AG04450 (cell line): ENCODE measurements around the gene IFNGR1. TPM values are rescaled to one million over a fixed set of nuclear protein-coding genes. Genes with fewer than 3 reads are reported as not detected.
A peak's percentile ranks its signal among the peaks of the same experiment; 100 is the strongest.

Experiments used
- CTCF ChIA-PET: fragments of 300-600, 350-600 bp; formaldehyde crosslinking; extraction: SDS; loops from one replicate; lab custom pipeline; 2022; ENCODE audit warnings: antibody characterized with exemption, inconsistent platforms; lab: Charles Lee
- POLR2A ChIA-PET: fragments of 350-600 bp; formaldehyde crosslinking; extraction: SDS; loops from one replicate; lab custom pipeline; 2021; ENCODE audit warnings: antibody characterized with exemption, inconsistent platforms; lab: Yijun Ruan, JAX
- DNase-seq: peaks from one replicate; pipeline ENCODE4 v3.0.0-alpha.2; 2011; ENCODE audit warnings: low read depth, low spot score
- H3K27ac ChIP-seq: one replicate; pipeline ENCODE4 v1.5.1; 2012; ENCODE audit warnings: low read depth, low read length, control low read depth
- H3K27me3 ChIP-seq: one replicate; pipeline ENCODE4 v1.6.0; 2012; ENCODE audit warnings: low read length; ENCODE audit not compliant: control insufficient read depth, insufficient read depth
- H3K4me3 ChIP-seq: 2 replicates; pipeline ENCODE4 v1.5.1; 2011; ENCODE audit warnings: mild to moderate bottlenecking, low read depth, low read length, control low read depth
- H3K9me3 ChIP-seq: 2 replicates; pipeline ENCODE4 v1.5.1; 2012; ENCODE audit warnings: low read length; ENCODE audit not compliant: control insufficient read depth, insufficient read depth
- polyA plus RNA-seq: library from polyadenylated mRNA; depleted of rRNA; stranded (reverse); fragments of >200 nt; gene quantifications from 2 replicates; pipeline ENCODE4 v1.2.3, GENCODE V29; 2011
- TF ChIP-seq, protein P1 (sequence below): IDR thresholded peaks from 2 replicates; pipeline ENCODE4 v1.5.1; 2011; ENCODE audit warnings: low read depth, low read length, control low read depth, inconsistent platforms

The IFNGR1 gene
- polyA plus RNA-seq, 1 experiment = 36.3 TPM

DNA sequence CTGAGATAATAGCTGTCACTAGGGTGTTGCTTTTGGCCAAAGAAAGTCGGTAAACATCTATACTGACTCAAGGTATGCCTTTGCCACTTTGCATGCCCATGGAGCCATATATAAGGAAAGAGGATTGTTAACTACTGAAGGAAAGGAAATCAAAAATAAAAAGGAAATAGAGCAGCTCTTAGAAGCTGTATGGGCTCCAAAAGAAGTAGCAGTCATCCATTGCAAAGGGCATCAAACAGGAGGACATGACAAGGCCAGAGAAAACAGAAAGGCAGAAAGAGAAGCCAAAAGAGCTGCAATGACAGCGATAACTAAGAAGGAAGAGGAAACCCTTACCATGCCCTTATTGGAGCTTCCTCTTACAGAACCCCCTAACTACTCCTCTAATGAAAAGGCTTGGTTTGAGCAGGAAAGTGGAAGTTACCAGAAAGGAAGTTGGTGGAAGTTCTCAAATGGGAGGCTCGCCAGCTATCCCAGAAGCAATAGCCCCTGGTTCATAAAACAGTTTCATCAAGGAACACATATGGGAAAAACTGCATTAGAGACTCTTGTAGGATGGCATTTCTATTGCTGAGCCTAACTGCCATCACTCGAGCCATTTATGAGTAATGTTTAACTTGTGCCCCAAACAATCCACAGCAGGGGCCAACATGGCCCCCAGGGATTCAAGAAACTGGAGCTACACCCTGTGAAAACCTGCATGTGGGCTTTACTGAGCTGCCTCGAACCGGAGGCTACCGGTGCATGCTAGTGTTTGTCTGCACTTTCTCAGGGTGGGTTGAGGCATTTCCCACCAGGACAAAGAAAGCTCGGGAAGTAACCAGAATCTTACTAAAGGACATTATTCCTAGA lies 52.7 kb downstream of the IFNGR1 start:
- Histone ChIP-seq H3K9me3 (peaks cover 4% of the 10 kb centered on the region; the same call in 1 of the 2 replicates), H3K4me3 (no peak overlapping the region), H3K27me3 (peaks cover 5% of the 10 kb centered on the region), H3K27ac (no peak overlapping the region)
- DNase-seq = no peak
- ChIA-PET CTCF (interaction anchor here (0.7 to 1.8 kb wide), 2 partner anchors 10 to 72 kb away, joined by 3 to 6 read pairs; no protein-coding TSS in a partner anchor), POLR2A (no interaction called here)
- TF ChIP-seq, protein P1, sequence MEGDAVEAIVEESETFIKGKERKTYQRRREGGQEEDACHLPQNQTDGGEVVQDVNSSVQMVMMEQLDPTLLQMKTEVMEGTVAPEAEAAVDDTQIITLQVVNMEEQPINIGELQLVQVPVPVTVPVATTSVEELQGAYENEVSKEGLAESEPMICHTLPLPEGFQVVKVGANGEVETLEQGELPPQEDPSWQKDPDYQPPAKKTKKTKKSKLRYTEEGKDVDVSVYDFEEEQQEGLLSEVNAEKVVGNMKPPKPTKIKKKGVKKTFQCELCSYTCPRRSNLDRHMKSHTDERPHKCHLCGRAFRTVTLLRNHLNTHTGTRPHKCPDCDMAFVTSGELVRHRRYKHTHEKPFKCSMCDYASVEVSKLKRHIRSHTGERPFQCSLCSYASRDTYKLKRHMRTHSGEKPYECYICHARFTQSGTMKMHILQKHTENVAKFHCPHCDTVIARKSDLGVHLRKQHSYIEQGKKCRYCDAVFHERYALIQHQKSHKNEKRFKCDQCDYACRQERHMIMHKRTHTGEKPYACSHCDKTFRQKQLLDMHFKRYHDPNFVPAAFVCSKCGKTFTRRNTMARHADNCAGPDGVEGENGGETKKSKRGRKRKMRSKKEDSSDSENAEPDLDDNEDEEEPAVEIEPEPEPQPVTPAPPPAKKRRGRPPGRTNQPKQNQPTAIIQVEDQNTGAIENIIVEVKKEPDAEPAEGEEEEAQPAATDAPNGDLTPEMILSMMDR = no peak

DNA sequence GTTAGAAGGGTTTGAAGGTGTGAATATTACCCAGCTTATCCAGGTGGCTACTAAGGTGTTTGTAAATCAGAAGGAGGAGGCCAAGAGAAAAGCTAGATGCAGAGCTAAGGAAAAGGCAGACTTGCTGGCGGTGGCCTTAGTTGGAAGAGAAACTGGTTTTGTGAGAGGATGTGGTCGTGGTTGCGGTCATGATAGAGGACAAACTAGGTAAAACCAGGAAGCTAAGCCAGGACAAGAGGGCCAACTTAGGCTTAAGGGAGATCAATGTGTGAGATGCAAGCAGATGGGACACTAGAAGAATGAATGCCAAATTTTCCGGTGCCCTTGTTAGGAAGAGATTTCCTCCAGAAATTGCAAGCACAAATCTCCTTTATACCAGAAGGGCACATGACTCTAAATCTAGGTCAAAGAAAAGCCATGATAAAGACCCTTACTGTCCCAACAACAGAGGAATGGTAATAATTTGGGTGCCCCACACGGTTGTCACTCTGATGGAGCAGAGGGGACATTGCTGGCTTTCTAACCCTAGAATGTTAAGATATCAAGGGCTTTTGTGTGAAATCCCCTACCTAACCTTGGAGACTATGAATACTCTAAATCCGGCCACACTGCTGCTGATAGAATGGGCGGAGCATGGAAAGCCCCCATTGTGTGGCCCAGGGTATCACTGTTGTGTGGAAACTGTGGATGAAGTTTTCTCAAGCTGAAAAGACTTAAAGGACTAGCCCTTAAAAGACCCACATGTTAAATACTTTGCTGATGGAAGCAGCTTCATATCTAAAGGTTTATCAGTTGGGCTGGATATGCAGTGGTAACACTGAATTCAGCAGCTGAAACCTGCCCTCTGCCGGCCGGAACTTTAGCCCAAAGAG lies 53.6 kb downstream of the IFNGR1 start:
- H3K9me3 ChIP-seq = peaks cover 4% of the 10 kb centered on the region; the same call in 1 of the 2 replicates
- no peak overlapping the region for H3K27ac ChIP-seq
- CTCF ChIA-PET = interaction anchor here (0.7 to 1.8 kb wide), 2 partner anchors 11 to 71 kb away, joined by 3 to 6 read pairs; no protein-coding TSS in a partner anchor
- TF ChIP-seq, protein P1 = peak; percentile 25; the same call in 1 of the 2 replicates
- POLR2A ChIA-PET = no interaction called here
- DNase-seq = no peak
- peaks cover 5% of the 10 kb centered on the region for H3K27me3 ChIP-seq
- no peak overlapping the region for H3K4me3 ChIP-seq

DNA sequence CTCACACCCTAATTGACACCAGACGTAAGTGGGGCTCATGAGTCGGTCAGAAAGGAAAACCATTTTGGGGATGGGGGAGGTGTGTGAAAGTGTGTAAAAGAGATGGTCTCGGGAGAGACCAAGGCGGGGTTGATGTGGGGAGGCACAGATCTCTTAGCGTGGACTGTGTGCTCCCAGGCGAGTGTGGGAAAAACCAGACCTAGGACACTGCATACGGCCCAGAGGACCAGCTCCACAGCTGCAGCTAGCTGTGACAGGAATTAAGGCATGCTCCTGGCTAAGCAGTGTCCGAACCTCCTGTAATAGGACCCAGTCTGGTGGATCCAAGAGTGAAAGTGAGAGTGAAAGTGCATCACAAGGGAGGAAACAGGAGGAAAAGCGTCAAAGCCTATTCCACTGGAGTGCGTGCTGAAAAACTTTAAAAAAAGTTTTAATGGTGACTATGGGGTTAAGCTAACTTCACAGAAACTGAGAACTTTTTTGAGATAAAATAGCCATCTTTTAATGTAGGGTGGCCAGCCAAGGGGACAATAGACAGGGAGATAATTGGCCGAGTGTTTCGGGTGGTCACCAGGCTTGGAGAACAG lies 55.4 kb downstream of the IFNGR1 start:
- Histone ChIP-seq H3K9me3 (peaks cover 4% of the 10 kb centered on the region; the same call in 1 of the 2 replicates), H3K4me3 (no peak overlapping the region), H3K27ac (no peak overlapping the region), H3K27me3 (peaks cover 5% of the 10 kb centered on the region)
- DNase-seq = no peak
- CTCF ChIA-PET = no interaction called here
- TF ChIP-seq, protein P1 = no peak
- POLR2A ChIA-PET = no interaction called here

DNA sequence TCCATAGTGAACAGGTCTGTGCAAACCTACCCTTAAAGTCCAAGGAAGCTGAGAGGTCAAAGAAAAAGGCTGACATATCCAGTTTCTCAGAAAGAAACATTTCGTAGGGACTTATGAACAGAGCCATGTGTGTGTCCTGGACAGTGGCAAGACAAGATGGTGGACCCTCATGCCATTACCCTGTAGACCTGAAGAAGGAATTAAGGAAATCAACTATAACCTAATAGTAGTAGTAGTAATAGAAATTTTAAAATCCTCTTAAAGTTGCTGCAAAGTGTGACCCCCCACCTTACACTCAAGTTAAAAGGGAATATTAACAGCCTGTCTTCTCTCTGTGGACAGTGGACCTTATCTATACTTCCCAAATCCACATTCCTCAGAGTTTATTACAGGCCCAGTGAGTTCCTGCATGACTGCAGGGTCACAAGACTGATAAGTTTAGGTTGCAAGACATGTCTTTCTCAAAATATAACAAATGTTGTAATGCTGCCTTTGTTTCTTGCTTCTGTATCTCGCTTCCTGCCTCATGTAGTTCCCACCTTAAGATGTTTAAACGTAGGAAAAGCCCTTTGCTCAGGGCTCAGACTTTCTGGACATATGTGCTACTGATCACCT lies 56.4 kb downstream of the IFNGR1 start:
- H3K27me3 ChIP-seq = peaks cover 5% of the 10 kb centered on the region
- H3K4me3 ChIP-seq = no peak overlapping the region
- DNase-seq = no peak
- H3K27ac ChIP-seq = no peak overlapping the region
- TF ChIP-seq, protein P1 = no peak
- ChIA-PET POLR2A (no interaction called here), CTCF (no interaction called here)
- H3K9me3 ChIP-seq = peaks cover 4% of the 10 kb centered on the region; the same call in 1 of the 2 replicates
